HG03342 (cell line): ENCODE measurements around the gene DGCR8.

Experiments
- ATAC-seq: cut with Tn5 transposase; IDR thresholded peaks from one replicate; pipeline ENCODE4 v1.9.1; 2021; ENCODE audit warnings: mild to moderate bottlenecking, moderate library complexity; ENCODE audit not compliant: unreplicated experiment

Gene DGCR8

DNA sequence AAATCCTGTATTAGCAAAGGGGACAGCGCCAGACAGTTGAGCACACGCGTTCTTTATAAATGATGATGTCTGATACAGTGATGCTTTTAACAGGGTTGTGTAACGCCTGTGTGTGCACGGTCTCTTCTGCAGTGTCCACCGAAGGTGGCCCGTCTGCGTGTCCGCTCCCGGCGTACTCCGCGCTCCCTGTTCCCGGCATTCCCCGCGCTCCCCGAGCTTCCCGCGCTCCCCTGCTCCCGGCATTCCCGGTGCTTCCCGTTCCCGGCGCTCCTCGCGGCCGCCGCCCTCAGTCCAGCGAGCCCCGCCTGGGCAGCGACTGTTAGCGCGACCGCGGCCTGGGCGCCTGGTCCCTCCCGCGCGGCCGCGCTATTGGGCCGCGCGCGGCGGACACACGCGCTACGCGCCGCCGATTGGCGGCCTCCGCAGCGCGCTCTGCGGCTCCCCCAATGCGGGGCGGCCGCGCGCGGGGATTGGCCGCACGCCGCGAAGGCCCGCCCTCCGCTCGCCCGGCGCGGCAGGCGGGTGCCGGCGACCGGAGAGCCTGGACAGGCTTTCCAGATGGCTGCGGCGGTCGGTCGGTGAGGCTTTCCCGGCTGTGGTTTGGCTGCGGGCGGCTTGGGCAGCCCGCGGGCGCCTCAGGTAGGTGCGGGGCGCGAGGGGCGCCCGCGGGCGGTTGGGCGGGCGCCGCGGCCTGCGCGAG lies at the start of gene DGCR8:
Gene DGCR8, plus strand, starts transcription at position 497 of the 700 bp plus-strand sequence. CDS start 5,723 bp downstream, outside the sequence.
- peak; percentile 80 for ATAC-seq

DNA sequence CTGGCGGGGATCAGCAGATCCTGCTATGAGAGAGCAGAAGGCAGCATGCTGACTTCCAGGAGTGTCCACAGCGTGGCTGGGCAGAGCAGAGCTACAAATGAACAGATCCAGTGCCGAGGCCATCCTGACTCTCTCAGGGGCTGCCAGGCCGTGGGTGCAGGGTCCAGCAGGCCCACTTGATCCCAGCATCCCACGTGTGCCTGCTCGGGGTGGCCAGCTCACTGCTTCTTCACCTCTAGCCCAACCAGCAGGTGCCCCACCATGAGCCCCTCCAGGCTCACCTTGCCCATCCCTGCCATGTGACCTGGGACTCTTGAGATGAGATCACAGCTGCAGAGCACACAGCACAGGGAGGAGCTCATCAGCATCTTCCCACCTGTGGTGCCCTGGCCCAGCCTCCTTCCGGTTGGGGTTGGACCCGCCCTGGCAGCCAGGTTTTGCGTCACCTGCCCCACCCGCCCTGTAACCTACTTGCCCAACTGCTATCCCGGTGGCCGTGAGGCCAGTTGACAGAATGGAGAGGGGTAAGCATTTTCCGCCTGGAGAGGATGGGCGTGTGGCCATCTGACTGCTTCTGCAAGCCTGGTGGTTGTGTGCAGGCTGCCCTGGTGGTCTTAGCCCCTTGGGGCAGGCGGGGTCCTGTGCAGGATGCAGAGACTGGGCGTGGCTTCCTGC lies 48.2 kb upstream of the DGCR8 start:
- no peak for ATAC-seq

DNA sequence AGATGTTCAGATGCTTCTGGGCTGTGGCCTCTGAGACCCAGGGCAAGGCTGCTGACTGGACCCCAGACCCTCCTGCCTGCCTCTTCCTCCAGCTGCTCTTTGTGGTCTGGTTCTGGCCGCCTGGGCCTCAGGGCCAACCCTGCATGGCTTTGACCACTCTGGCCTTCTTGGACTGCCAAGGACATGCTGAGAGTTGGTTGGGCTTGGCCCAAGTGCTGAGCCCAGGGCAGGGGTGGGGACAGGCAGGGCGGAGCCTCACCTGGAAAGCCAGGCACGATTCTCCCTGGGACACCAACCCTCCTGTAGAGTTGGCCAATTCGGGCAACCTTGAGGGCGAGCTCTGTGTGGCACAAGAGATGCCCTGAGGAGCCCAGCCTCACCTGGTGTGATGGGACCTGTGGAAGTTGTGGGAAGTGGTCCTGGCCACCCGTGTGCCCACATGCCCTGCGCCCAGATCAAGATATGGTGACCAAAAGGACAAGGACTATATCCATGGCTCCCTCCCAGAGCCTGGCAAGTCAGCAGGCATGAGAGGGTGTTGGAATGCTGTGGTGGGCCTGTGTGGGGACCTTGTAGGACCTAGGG lies 47.5 kb upstream of the DGCR8 start:
- ATAC-seq = no peak

DNA sequence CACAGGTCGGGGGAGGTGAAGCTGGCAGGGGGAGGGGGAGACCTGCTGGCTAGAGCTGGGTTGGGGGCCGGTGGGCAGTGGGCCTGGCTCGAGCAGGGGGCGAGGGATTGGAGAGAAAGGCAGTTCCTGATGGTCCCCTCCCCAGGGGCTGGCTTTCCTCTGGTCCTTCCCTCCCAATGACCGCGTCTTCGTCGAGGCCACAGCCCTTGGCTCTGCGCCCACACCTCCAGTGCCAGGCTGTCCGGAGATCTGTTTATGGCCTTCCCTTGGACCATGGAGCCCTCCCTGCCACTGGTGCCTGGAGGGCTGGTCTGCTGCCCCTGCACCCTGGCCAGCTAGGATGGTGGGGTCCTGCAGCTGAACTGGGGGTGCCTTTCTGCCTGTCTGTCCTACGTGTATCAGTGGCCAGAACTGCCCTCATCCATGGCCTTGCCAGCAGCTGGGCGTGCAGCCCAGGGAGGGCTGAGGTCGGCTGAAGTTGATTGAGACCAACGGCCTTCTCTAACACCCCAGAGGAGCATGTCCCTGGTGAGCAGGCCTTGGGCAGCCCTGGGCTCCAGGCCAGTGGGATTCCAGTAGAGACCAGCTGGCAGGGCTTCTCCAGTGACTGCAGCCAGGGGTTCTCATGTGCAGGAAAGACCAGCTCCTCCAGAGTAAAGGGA lies 46.9 kb upstream of the DGCR8 start:
- ATAC-seq = no peak

DNA sequence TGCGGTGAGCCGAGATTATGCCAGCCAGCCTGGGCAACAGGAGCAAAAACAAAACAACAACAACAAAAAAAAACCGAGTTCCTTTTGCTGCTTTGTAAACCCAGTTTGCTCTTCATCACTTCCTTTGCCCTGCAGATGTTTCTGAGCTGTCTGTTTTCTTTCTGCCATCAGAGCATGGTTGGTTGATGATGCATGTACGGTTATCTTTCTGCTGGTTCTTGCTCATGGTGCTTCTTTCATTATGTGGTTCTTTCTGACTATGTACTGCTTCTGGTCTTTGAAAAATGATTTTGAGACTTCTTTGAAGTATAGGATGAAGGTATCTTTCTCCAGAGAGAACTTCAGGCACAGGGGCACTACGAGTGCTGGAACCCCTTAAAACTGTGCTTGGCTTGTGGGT lies 45.9 kb upstream of the DGCR8 start:
- no peak for ATAC-seq

DNA sequence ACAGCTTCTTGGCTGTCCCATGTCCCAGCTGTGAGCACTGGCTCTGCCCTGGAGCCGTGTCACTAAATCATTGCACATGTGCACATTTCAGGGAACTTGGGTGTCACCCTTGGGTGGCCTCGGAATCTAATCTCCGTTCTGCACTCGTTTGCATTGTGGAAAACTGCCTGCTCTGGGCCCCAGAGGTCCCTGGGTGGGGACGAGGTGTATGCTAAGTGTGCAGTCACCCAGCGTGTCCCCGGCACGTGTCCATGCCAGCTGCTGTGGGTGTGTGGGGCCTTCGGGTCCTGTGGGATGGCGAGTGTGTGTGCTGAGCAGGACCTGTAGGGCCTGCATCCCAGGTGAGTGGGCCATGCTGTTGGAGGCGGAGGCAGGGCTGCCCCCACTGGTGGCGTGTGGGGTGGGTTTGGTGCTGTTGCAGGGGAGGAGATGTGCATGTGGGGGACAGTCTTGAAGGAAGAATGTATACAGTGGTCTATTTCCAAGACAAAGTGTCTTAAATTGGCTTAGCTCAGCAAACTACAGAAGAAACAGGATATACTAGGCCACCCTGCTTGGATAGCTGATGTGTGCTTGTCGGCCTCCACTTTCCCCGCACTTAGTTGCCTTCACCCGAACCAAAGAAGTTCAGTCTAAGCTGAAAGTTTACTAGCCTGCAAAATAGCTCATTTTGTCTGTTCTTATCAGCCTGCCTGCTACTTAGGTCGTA lies 44.5 kb upstream of the DGCR8 start:
- ATAC-seq = no peak

DNA sequence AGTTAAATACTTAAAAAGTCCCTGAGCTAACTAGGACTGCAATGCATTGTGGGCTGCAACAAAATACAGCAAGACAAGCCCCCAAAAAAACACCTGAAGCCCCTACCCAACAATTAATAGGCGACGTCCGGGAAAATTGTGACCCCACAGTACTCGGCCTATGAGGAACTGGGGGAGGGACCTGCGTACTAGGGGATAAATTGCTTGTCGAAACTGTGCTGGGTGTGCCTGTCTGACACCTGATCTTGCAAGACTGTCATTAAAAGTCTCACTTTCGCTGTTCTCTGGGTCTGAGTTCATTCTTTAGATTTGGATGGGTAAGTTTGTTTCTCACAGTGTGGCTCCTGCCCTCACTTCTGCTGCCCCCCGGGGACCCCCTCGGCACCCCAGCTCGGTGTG lies 44.0 kb upstream of the DGCR8 start:
- ATAC-seq = no peak

DNA sequence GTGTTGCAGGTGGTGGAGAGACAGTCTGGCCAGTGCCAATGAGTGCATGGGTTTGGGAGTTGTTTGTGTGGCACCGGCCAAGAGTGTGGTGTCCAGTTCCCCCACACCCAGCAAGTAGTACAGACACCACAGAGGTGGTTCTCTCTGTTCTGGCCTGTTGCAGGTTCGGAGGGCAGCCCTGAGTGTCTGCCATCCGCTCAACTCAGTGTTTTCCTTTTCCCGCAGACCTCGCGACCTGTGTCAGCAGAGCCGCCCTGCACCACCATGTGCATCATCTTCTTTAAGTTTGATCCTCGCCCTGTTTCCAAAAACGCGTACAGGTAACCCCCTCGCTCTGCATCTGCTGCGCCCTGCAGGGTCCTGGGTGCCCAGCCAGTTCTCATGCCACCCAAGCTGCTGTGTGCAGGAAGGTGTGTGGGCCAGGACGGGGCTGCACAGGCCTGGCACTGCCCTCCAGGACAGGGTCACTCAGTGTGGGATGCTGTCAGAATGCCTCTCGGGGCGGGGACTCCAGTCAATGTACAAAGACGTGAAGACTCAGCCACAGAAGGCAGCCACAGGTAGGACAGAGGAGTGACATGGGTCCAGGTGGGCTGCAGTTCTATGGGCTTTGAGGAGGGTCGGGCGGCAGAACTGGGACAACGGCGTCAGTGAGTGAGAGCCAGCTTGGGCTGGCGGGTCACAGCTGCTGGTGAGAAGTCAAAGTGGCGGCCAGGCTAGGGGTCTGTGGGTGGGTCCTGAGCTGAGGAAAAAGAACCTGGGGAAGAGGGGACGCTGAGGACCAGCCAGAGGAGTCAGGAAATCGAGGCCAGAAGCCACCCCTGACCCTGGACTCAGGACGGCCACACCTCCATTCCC lies 43.3 kb upstream of the DGCR8 start:
- no peak for ATAC-seq

DNA sequence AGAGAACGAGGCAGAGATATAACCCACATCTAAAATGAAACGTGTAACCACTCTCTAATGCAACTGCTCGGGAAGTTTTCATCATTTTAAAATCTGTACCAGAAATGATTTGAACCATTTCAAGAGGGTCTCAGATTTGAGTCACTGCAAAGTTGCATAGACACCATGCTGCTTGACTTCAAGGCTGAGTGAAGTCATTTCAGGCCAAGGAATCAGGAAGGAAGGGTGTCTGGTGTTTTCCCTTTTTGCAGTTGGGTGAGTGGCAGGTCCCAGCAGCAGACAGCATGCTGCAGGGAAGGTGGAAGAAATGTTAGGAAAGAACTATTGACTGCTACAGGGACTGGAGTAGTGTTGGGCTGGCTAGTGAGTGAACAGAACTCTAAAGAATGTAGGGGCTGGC lies 42.6 kb upstream of the DGCR8 start:
- no peak for ATAC-seq

DNA sequence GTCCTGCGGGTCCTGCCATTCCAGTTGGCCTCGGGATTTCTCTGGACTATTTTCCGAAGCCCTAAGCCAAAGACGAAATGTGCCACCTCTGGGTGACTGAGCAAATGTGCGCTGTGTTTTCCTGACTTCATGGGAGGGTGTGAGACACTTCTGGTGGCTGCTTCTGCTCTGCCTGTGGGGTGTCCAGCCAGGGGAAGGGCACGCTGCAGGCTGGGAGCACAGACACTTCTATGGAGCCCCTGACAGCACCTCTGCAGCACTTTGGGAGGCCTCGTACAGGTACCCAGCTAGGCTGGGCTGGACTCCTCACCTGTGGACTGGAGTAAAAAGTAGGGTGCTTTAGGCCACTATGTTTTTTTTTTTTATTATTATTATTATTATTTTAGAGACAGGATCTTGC lies 41.5 kb upstream of the DGCR8 start:
- ATAC-seq = no peak

DNA sequence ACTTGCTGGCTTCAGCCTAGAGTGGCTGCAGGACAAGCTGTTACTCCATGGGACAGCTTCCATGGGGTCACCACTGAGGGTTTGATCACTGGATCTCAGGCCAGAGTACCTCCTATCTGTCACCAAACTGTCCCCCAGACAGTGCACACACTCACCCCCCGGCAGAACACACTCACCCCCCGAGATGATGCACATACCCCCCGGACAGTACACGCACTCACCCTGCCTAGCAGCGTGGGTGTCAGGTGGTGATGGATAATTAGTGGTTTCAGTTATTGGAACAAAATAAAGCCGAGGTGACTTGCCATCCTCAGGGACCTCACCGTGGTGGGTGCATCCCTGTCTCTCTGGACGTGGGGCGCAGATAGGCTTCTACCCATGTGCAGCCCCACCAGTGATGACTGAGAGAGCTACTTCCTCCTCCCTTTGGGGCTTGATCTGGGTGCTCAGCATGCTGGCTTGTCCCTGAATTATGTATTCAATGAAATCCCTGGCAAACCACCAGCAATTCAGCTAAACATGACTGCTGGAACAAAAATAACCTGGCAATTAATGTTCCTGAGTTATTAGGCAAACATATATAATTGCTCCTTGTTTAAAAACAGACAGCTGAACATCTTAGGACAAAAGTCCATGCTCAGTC lies 40.2 kb upstream of the DGCR8 start:
- no peak for ATAC-seq

DNA sequence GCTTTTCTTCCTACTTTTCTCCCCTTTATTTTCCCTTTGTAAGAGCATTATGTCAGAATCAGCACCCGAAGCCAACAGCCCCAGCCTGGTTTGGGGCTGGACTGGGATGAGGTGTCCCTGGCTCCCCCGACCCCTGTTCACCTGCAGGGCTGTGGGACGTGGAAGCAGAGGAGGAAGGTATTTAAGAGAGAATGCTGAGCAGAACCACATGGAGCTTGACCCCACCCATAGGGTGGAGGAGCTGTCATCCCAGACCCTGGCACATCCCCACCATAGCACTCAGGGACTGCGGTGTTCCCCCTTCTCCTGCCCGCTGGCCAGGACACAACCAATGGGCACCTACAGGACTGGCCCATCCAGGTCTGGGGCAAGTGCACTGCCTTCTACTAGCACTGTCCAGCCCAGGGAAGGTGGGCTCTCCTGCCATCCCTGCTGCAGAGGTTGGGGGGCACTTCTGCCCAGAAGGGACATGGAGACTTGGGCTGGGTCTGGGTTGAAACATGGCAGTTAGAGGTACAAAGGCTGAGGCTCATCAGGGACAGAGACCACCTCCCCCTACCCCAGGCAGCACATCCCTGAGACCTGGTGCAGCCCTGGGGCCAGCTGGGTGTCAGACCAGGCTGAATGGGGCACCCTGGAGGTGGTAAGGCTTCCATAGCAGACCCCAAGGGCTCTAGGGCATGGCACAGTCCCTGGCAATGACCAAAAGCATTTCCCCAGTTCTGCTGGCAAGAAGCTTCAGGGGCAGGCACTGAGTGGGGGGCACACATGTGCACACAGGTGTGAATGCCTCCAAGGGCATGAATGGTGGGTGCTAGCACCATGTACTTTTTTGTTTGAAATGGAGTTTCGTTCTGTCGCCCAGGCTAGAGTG lies 39.5 kb upstream of the DGCR8 start:
- ATAC-seq = no peak

DNA sequence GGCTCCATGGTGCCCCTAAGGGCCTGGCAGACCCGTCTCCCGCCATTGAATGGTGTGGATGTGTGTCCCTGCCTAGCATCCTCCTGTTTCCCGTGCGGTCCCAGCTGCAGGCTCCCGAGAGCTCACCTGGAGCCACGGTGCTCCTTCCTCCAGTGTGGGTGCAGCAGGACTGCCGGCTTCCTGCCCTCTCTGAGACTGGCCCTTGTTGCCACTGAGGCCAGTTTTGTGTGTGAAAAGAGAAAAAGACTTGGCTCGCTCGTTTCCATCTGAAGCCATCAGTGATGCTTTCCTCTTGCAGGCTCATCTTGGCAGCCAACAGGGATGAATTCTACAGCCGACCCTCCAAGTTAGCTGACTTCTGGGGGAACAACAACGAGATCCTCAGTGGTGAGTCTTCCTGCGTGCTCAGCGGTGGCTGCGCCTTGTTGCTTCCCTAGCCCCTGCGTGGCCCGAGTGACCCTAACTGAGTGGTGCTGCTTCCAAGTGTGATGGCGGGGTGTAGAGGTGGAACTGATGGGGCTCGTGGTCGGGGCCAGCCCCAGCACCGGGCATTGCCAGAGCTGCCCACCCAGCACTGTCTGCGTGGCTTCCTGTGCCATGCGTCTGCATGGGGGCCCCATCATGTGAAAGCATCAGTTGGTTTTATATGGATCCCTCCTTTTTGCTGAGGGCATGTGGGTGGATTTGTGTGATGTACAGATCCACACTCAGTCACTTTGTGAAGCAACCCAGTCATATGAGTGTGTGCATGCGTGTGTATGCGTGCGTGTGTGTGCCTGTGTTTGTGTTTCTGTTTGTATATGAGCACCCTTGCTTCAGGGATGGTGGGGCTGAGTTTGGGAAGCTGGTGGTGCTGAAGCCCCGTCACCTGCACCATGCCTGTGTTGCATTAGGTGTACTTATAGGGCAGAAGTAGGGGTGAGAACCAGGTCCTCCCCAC lies 36.7 kb upstream of the DGCR8 start:
- no peak for ATAC-seq

DNA sequence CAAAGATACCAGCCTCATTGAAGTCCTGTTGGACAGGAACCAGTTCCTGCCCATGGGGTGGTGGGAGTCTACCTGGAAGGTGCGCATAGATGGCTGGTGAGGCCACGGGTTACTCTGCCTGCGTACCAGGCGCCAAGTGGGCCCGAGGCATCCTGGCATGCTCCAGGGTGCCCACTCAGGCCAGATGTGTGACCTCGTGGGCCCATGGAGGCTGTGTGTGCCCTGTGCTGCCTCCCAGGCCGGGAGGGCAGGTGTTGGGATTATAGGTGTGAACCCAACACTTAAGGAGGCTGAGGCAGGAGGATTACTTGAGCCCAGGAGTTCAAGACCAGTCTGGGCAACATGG lies 36.1 kb upstream of the DGCR8 start:
- no peak for ATAC-seq

DNA sequence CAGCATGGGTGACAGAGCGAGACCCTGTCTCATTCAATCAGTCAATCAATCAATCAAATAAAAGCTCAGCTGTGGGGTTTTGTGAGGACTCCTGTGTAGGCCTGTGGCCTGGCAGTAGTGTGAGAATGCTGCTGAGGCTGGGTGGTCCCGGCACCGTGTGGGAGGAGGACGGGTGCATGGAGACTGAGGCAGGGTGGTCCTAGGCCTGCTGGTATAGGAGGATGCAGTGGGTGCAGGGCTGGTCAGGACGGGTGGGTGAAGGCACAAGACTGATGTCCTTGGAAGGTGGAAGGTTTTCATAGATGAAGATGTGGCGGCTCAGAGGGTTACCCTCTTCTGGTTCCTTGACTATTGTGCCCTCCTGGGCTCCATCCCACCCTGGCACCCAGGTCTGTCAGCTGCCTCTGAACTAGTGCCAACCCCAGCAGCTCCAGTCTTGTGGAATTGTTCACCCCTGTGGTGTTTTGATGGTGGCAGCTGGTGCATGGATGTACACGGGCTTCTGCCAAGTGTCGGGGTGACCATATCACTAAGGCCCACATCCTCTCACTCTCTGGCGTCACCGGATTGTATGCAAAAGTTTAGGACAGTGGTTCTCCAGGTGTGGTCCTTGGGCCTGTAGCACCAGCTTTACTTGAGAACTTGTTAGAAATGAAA lies 35.4 kb upstream of the DGCR8 start:
- ATAC-seq = no peak

DNA sequence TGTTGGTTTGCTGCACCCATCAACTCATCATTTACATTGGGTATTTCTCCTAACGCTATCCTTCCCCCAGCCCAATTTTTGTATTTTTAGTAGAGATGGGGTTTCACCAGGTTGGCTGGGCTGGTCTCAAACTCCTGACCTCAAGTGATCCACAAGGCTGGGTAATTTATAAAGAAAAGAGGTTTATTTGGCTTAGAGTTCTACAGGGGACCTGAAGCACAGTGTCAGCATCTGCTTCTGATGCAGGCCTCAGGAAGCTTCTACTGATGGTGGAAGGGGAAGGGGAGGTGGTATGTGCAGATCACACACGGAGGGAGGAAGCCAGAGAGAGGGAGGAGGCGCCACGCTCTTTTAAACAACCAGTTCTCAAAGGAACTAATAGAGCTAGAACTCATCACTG lies 33.3 kb upstream of the DGCR8 start:
- ATAC-seq = no peak

DNA sequence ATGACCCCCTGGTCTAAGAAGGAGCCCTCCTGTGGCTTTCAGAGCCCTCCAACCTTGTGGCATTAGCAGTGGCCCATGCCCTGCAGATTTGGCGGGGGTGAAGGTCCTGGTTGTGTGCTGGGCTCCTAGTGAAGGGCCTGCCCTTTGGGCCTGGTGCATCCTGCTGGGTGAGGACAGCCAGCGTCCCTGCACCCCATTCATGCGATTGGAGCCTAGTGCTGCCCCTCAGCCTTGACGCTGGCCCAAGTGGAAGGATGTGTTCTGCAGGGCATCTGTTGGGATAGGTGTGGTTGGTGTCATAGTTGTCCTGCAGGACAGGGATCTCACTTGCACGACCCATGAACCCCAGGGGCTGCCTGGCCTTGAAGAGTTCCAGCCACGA lies 28.1 kb upstream of the DGCR8 start:
- ATAC-seq = no peak
